ENCODE measurements around the gene TBC1D3B.

DNA sequence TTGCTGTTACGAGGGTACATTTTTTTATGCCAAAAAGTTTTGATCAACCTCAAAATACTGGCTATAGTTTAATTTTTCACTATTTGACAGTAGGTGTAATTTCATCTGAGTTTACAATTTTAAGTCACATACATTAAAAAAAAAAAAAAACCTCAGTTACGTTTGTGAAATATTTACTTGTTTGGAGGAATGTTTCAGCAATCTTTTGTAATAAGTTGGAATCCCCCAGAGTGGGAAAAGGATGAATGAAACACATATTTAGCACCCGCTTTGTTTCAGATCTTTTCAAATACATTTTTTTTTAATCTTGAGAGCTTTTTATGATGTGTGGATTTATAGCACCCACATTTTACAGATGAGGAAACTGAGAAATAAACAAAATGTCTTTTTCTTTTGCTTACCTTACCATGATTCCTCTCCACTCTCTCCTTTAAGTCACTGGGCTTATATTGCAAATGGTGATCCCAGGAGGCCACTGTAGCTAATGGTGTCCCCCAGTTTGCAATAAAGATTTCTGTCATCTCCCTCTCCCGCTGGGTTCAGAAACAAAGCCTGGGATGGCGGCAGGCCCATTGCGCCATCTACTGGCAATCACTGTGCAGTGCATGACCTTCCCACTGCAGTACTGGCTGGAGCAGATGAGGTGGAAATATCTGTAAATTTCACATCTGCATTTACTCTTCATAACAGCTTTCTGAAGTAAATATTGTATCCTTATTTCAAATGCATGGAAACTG, 27.7 kb downstream of the TBC1D3B start:
- TF ChIP-seq POLR2AphosphoS5 (IDR thresholded peaks at IDR 0.05), result no peak
- TF ChIP-seq, protein P1, sequence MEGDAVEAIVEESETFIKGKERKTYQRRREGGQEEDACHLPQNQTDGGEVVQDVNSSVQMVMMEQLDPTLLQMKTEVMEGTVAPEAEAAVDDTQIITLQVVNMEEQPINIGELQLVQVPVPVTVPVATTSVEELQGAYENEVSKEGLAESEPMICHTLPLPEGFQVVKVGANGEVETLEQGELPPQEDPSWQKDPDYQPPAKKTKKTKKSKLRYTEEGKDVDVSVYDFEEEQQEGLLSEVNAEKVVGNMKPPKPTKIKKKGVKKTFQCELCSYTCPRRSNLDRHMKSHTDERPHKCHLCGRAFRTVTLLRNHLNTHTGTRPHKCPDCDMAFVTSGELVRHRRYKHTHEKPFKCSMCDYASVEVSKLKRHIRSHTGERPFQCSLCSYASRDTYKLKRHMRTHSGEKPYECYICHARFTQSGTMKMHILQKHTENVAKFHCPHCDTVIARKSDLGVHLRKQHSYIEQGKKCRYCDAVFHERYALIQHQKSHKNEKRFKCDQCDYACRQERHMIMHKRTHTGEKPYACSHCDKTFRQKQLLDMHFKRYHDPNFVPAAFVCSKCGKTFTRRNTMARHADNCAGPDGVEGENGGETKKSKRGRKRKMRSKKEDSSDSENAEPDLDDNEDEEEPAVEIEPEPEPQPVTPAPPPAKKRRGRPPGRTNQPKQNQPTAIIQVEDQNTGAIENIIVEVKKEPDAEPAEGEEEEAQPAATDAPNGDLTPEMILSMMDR (IDR thresholded peaks at IDR 0.05), result peak; percentile 58 to 99 (median 98)
- no peak for TF ChIP-seq POLR2A (IDR thresholded peaks at IDR 0.05)
- no peak for TF ChIP-seq EP300 (IDR thresholded peaks at IDR 0.05)
